Neutrophil (primary cell): ENCODE data around the gene MICAL3.

Source experiments
- H3K27ac ChIP-seq: fragments of 200-600 bp; sonication (generic); 2 replicates; pipeline ENCODE4 v1.5.1; 2016; ENCODE audit warnings: mild to moderate bottlenecking, moderate library complexity
- H3K27me3 ChIP-seq: fragments of 200-600 bp; sonication (generic); 2 replicates; pipeline ENCODE4 v1.6.0; 2016; ENCODE audit warnings: mild to moderate bottlenecking
- H3K36me3 ChIP-seq: fragments of 200-600 bp; sonication (generic); 2 replicates; pipeline ENCODE4 v1.5.1; 2017
- H3K4me1 ChIP-seq, 2 experiments: fragments of 200-600 bp in 1 of 2; sonication (generic) in 1 of 2; 1 replicate in 1 of 2; 2 replicates in 1 of 2; pipeline versions ENCODE4 v1.5.1 to v1.6.1; 2013 to 2016; ENCODE audit warnings: low read depth in 1 of 2, low read length in 1 of 2, mild to moderate bottlenecking in 1 of 2, moderate library complexity in 1 of 2; ENCODE audit not compliant: control insufficient read depth in 1 of 2, insufficient read depth in 1 of 2
- H3K4me3 ChIP-seq, 2 experiments: fragments of 200-600 bp in 1 of 2; sonication (generic) in 1 of 2; 1 replicate in 1 of 2; 2 replicates in 1 of 2; pipeline ENCODE4 v1.5.1; 2013 to 2016; ENCODE audit warnings: low read depth in 1 of 2, low read length in 1 of 2, mild to moderate bottlenecking in 1 of 2, moderate library complexity in 1 of 2
- H3K9me3 ChIP-seq: fragments of 200-600 bp; sonication (generic); 2 replicates; pipeline ENCODE4 v1.5.1; 2016
- CTCF ChIP-seq: fragments of 200-600 bp; sonication (generic); IDR thresholded peaks from 2 replicates; pipeline ENCODE4 v1.5.1; 2016; ENCODE audit warnings: antibody characterized with exemption

MICAL3 gene

DNA sequence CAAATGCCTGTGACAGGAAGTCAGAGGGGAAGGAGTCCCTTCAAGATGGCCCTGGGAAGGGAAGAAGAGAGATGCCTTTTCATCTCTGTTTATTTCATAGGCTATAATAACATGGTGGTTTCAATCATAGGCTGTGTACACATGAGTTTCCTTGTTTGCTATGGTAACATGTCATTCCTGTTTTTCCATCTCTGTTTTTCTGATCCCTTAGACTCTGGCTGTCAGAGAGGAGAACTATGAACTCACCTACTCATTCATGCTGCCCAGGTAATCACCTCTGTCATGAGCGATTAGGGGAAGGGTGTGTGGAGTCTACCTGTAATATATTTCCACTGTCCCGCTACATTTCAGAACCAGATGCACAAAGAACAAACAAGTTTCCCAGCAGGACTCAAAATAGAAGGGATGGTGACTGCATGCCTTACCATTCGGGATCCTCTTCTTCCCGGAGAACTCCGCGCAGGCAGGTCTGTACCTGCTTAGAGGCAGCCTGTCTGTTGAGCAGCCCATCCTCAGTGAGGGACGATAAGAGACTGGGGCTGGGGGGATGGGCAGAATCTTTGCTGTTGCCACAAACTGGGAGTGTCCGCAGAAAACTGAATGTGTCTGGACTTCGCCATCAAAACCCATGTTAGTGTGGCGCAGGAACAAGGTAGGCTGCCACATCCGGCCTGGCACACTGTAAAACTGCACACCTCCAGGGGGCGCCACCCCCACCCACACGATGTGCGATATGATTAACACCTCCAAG, 46.4 kb upstream of the MICAL3 start:
- Histone ChIP-seq H3K4me3 (no peak overlapping the region), H3K9me3 (no peaks in the 10 kb centered on the region), H3K36me3 (no peaks in the 10 kb centered on the region), H3K4me1 (peaks cover 0 to 9% of the 10 kb centered on the region in 2 experiments), H3K27ac (no peak overlapping the region), H3K27me3 (peaks cover 57% of the 10 kb centered on the region)
- no peak for TF ChIP-seq CTCF

GRCh38 chr22:18070041-18070440, 45.7 kb upstream of the MICAL3 start:
- no peaks in the 10 kb centered on the region for H3K36me3 ChIP-seq
- H3K27ac ChIP-seq, result no peak overlapping the region
- peaks cover 64% of the 10 kb centered on the region for H3K27me3 ChIP-seq
- peaks cover 0 to 11% of the 10 kb centered on the region in 2 experiments for H3K4me1 ChIP-seq
- no peak for TF ChIP-seq CTCF
- H3K9me3 ChIP-seq, result no peaks in the 10 kb centered on the region
- H3K4me3 ChIP-seq, result no peak overlapping the region

- TF ChIP-seq CTCF, result no peak
- H3K27me3 ChIP-seq, result peaks cover 74% of the 10 kb centered on the region
- no peaks in the 10 kb centered on the region for H3K36me3 ChIP-seq
- H3K4me3 ChIP-seq, result no peak overlapping the region
- no peaks in the 10 kb centered on the region for H3K9me3 ChIP-seq
- peaks cover 0 to 11% of the 10 kb centered on the region in 2 experiments for H3K4me1 ChIP-seq
- no peak overlapping the region for H3K27ac ChIP-seq
Measured at GRCh38 chr22:18069041-18069440, 44.7 kb upstream of the MICAL3 start.

DNA sequence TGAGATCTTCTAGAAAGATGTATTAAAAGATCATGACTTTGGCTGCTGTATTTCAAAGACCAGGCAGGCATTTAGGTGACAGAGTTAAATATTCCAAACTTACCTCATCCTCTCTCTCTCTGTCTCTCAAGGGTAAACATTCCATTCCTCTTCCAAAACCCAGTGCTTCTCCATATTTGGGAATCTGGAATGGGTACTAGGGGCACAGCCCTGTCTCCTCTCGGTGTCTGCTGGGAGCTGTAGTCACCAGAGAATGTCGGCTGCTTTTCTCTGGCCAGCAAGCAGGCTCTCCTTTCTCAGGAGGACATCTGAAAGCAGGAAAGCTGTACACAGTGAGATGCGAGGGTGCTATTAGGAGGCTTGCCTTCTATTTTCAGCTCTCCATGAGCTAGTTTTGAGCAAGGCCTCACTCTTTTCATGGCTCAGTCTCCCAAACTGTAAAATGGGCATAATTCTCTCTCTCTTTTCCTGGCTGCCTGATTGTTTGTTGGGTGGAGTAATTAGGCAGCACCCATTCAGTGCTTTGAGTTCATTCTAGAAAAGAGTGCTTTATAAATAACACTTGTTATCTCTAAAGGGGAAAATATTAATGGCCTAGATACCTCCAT, 44.1 kb upstream of the MICAL3 start:
- no peaks in the 10 kb centered on the region for H3K9me3 ChIP-seq
- peaks cover 0 to 11% of the 10 kb centered on the region in 2 experiments for H3K4me1 ChIP-seq
- no peaks in the 10 kb centered on the region for H3K36me3 ChIP-seq
- no peak for TF ChIP-seq CTCF
- peaks cover 75% of the 10 kb centered on the region for H3K27me3 ChIP-seq
- no peak overlapping the region for H3K27ac ChIP-seq
- H3K4me3 ChIP-seq, result no peak overlapping the region

- TF ChIP-seq CTCF, result no peak
- Histone ChIP-seq H3K4me3 (no peak overlapping the region), H3K4me1 (peaks cover 0 to 11% of the 10 kb centered on the region in 2 experiments), H3K27me3 (peaks cover 82% of the 10 kb centered on the region), H3K27ac (no peak overlapping the region), H3K36me3 (no peaks in the 10 kb centered on the region), H3K9me3 (no peaks in the 10 kb centered on the region)
Measured at GRCh38 chr22:18067548-18068341, 43.4 kb upstream of the MICAL3 start.
